ENCODE data around the gene GTF3A. TPM values are rescaled to one million over a fixed set of nuclear protein-coding genes. Genes with fewer than 3 reads are reported as not detected.

Gene GTF3A
- total and polyA plus RNA-seq, 2 of the 4 experiments (the other 2 are of a cell fraction), result 74.1 to 116 TPM

GRCh38 chr13:27409013-27409412 lies 15.4 kb upstream of the GTF3A start:
- intact Hi-C loops (cut with micrococcal nuclease) (no loop called here), dilution Hi-C loops (cut with HindIII; ENCODE audit: low sequenced_read_pairs, unreplicated experiment) (no loop called here), in situ Hi-C loops (cut with MboI; ENCODE audit: low sequenced_read_pairs) (no loop called here)
- Histone ChIP-seq H3K9ac (ENCODE audit: low read depth, low read length) (no peak overlapping the region), H3K14ac (replicated peaks; ENCODE audit: low read depth, low read length) (no peak overlapping the region), H3K79me1 (ENCODE audit: low read depth in 1 of 2, low read length in 2 of 2) (no peaks in the 10 kb centered on the region), H3K27ac (ENCODE audit: insufficient read depth, low read length) (no peak overlapping the region), H4K20me1 (ENCODE audit: insufficient read depth, low read length) (no peaks in the 10 kb centered on the region), H2AK5ac (ENCODE audit: low read depth, low read length) (no peak overlapping the region), H3K18ac (ENCODE audit: low read depth, low read length) (no peak overlapping the region), H3K4me2 (ENCODE audit: low read depth, low read length) (no peak overlapping the region), H4K5ac (ENCODE audit: low read depth, low read length) (no peak overlapping the region), H2BK120ac (ENCODE audit: low read depth, low read length) (no peak overlapping the region), H3K4me1 (ENCODE audit: control insufficient read depth, insufficient read depth, low read length) (no peaks in the 10 kb centered on the region), H3K9me1 (ENCODE audit: insufficient read depth, low read length) (no peaks in the 10 kb centered on the region), H4K8ac (ENCODE audit: low read depth in 2 of 2, low read length in 2 of 2) (no peak overlapping the region), H3K4me3 (ENCODE audit: insufficient read depth, low read depth, low read length) (no peak overlapping the region), H3K9me3 (ENCODE audit: control insufficient read depth, insufficient read depth, low read length) (no peaks in the 10 kb centered on the region; the same call in 1 of the 2 replicates), H3K27me3 (ENCODE audit: control insufficient read depth, insufficient read depth, low read length) (peaks cover 37% of the 10 kb centered on the region), H4K91ac (ENCODE audit: insufficient read depth, low read depth, low read length) (no peak overlapping the region), H3K23ac (ENCODE audit: low read depth, low read length) (no peak overlapping the region), H2AK9ac (replicated peaks; ENCODE audit: low read depth, low read length, poor library complexity) (no peak overlapping the region), H3K56ac (ENCODE audit: extremely low read depth, insufficient read depth, low read length) (no peak overlapping the region), H2BK20ac (ENCODE audit: low read depth, low read length) (no peak overlapping the region), H2BK15ac (ENCODE audit: low read depth, low read length) (no peak overlapping the region), H2BK5ac (ENCODE audit: low read depth, low read length, poor library complexity, severe bottlenecking) (no peak overlapping the region), H3K36me3 (ENCODE audit: control insufficient read depth, insufficient read depth, low read length) (no peaks in the 10 kb centered on the region), H3K4ac (ENCODE audit: low read depth, low read length) (no peak overlapping the region), H2AFZ (replicated peaks; ENCODE audit: low read length, poor library complexity) (no peak overlapping the region)
- 79% methylated on average over 2 of the region's 2 CpGs; no CpG with 5 or more reads in 1 of the 2 experiments for WGBS, 2 experiments (ENCODE audit: extremely low coverage in 2 of 2, insufficient read length in 1 of 2)
- no TSS peak for BruUV-seq (replicated peaks)
- ATAC-seq (ENCODE audit: low read depth) (no peak), DNase-seq (no peak)
- ChIA-PET POLR2A (ENCODE audit: unreplicated experiment) (interaction anchor here (0.6 kb wide), 1 partner anchor 1049 kb away, joined by 3 read pairs; no protein-coding TSS in a partner anchor), CTCF (no interaction called here)
- TF ChIP-seq MXI1 (IDR thresholded peaks at IDR 0.05; ENCODE audit: borderline replicate concordance, low read depth, low read length) (no peak), RCOR1 (IDR thresholded peaks at IDR 0.05; ENCODE audit: insufficient replicate concordance, low read length) (no peak), NFE2L2 (IDR thresholded peaks at IDR 0.05; ENCODE audit: low read depth, low read length) (no peak), POLR2A (IDR thresholded peaks at IDR 0.05; ENCODE audit: low read depth, low read length) (no peak), SMC3 (IDR thresholded peaks at IDR 0.05; ENCODE audit: low read depth, low read length) (no peak), USF2 (IDR thresholded peaks at IDR 0.05; ENCODE audit: low read depth, low read length) (no peak), CEBPB (IDR thresholded peaks at IDR 0.05; ENCODE audit: low read depth, low read length) (no peak), MAFK (IDR thresholded peaks at IDR 0.05; ENCODE audit: low read depth, low read length) (no peak), RFX5 (IDR thresholded peaks at IDR 0.05; ENCODE audit: low read depth, low read length) (no peak), CHD1 (IDR thresholded peaks at IDR 0.05; ENCODE audit: low read depth, low read length) (no peak), MAZ (IDR thresholded peaks at IDR 0.05; ENCODE audit: borderline replicate concordance, low read depth, low read length) (no peak), RAD21 (IDR thresholded peaks at IDR 0.05; ENCODE audit: low read length) (no peak), CTCF (conservative IDR thresholded peaks at IDR 0.05; ENCODE audit: low read depth, low read length) (no peak), FOS (IDR thresholded peaks at IDR 0.05; ENCODE audit: low read depth, low read length) (no peak), ELK1 (IDR thresholded peaks at IDR 0.05; ENCODE audit: borderline replicate concordance, low read depth, low read length) (no peak), BHLHE40 (IDR thresholded peaks at IDR 0.05; ENCODE audit: low read depth, low read length) (no peak)

Measured in IMR-90 (cell line).